OCI-LY7 (cell line): ENCODE results near the gene ROR2. TPM values are rescaled to one million over a fixed set of nuclear protein-coding genes. Genes with fewer than 3 reads are reported as not detected.

ENCODE experiments used
- BruUV-seq: library from RNA; stranded (reverse); fragments of 400-500 nt; replicated peaks from 2 replicates; lab custom pipeline; 2021; lab: Mats Ljungman, UMichigan
- CTCF ChIA-PET: fragments of 300-600 bp; sonication (Branson Sonifier 250); formaldehyde crosslinking; loops from one replicate; lab custom pipeline; 2022; ENCODE audit warnings: antibody characterized with exemption; ENCODE audit not compliant: unreplicated experiment; lab: Charles Lee
- POLR2A ChIA-PET: fragments of 300-600 bp; sonication (Branson Sonifier 250); formaldehyde crosslinking; loops from one replicate; lab custom pipeline; 2022; ENCODE audit warnings: antibody characterized with exemption; lab: Charles Lee
- DNase-seq: peaks from one replicate; pipeline ENCODE4 v3.0.0-alpha.2; 2015; ENCODE audit warnings: low spot score
- H2AFZ ChIP-seq: fragments of 200-600 bp; sonication (generic), shearing (Covaris generic); 2 replicates; pipeline ENCODE4 v1.6.1; 2014; ENCODE audit warnings: mild to moderate bottlenecking, antibody characterized with exemption, low read length, moderate library complexity
- H3K27ac ChIP-seq: fragments of 200-600 bp; sonication (generic); 2 replicates; pipeline ENCODE4 v1.5.1; 2014; ENCODE audit warnings: mixed run types, low read depth, mild to moderate bottlenecking, moderate library complexity, low read length, inconsistent platforms; ENCODE audit not compliant: poor library complexity, severe bottlenecking
- H3K36me3 ChIP-seq: fragments of 200-600 bp; sonication (generic); 2 replicates; pipeline ENCODE4 v1.6.1; 2014; ENCODE audit warnings: mild to moderate bottlenecking, antibody characterized with exemption, low read length, moderate library complexity, mixed read lengths; ENCODE audit not compliant: insufficient read depth
- H3K4me1 ChIP-seq: fragments of 200-600 bp; sonication (generic); 2 replicates; pipeline ENCODE4 v1.5.1; 2014; ENCODE audit warnings: mild to moderate bottlenecking, low read length; ENCODE audit not compliant: insufficient read depth, poor library complexity, severe bottlenecking
- H3K4me2 ChIP-seq: fragments of 200-600 bp; sonication (generic); 2 replicates; pipeline ENCODE4 v1.6.1; 2014; ENCODE audit warnings: mild to moderate bottlenecking, low read length
- H3K4me3 ChIP-seq: fragments of 200-600 bp; sonication (generic); 2 replicates; pipeline ENCODE4 v1.5.1; 2014; ENCODE audit warnings: mild to moderate bottlenecking, low read depth, low read length; ENCODE audit not compliant: poor library complexity, severe bottlenecking
- H3K79me2 ChIP-seq: fragments of 200-600 bp; sonication (generic); 2 replicates; pipeline ENCODE4 v1.6.1; 2016; ENCODE audit warnings: low read depth, mild to moderate bottlenecking, low read length, moderate library complexity, mixed read lengths; ENCODE audit not compliant: insufficient read depth
- H3K9me2 ChIP-seq: fragments of 200-600 bp; sonication (generic); 2 replicates; pipeline ENCODE4 v1.6.1; 2016; ENCODE audit warnings: mild to moderate bottlenecking, low read length, mixed read lengths; ENCODE audit not compliant: insufficient read depth
- H3K9me3 ChIP-seq: fragments of 200-600 bp; sonication (generic); 2 replicates; pipeline ENCODE4 v1.6.1; 2014; ENCODE audit warnings: mild to moderate bottlenecking, mixed run types, low read length, mixed read lengths
- H4K20me1 ChIP-seq: fragments of 200-600 bp; sonication (generic); 2 replicates; pipeline ENCODE4 v1.6.1; 2014; ENCODE audit warnings: mild to moderate bottlenecking, antibody characterized with exemption, low read length, moderate library complexity, mixed read lengths; ENCODE audit not compliant: insufficient read depth
- CTCF ChIP-seq: fragments of 200-600 bp; sonication (generic); conservative IDR thresholded peaks from 2 replicates; pipeline ENCODE4 v1.5.1; 2014; ENCODE audit warnings: mild to moderate bottlenecking, antibody characterized with exemption, low read length, moderate library complexity, mixed read lengths
- EZH2phosphoT487 ChIP-seq: fragments of 200-600 bp; sonication (generic); IDR thresholded peaks from 2 replicates; pipeline ENCODE4 v1.6.1; 2018; ENCODE audit warnings: low read depth, borderline replicate concordance, mild to moderate bottlenecking, mixed run types, antibody characterized with exemption, low read length, moderate library complexity, mixed read lengths
- intact Hi-C: fragments of 100-400 bp; cut with micrococcal nuclease; formaldehyde crosslinking; loops from one replicate; pipeline ENCODE4 v1.10.0; 2022; ENCODE audit not compliant: unreplicated experiment
- total RNA-seq, 2 experiments: library from RNA; depleted of rRNA in 1 of 2; stranded (reverse); fragments of >200 nt in 1 of 2; shearing (Covaris generic) in 1 of 2; gene quantifications; 2 replicates each; pipeline ENCODE4 v1.2.3, GENCODE V29; 2014 to 2022

ROR2 gene
- total RNA-seq, 2 experiments from 2014 or later, result 0.10 to 0.19 TPM

- DNase-seq, result no peak
- no peaks in the 10 kb centered on the region for H3K79me2 ChIP-seq
- no TSS peak for BruUV-seq
- H3K4me3 ChIP-seq, result no peak overlapping the region
- H3K9me2 ChIP-seq, result no peaks in the 10 kb centered on the region
- H4K20me1 ChIP-seq, result no peaks in the 10 kb centered on the region
- ChIA-PET POLR2A (no interaction called here), CTCF (interaction anchor here (0.6 kb wide), 2 partner anchors 811 to 918 kb away, joined by 3 to 4 read pairs; no protein-coding TSS in a partner anchor)
- TF ChIP-seq CTCF, result no peak
- TF ChIP-seq EZH2phosphoT487, result no peak
- intact Hi-C loops, result loop anchor here (2.0 to 5.0 kb wide), 3 partner anchors 294 to 812 kb away; no protein-coding TSS in a partner anchor
- H2AFZ ChIP-seq, result no peak overlapping the region
- no peak overlapping the region for H3K4me2 ChIP-seq
- no peak overlapping the region for H3K27ac ChIP-seq
- H3K9me3 ChIP-seq, result no peaks in the 10 kb centered on the region
- H3K36me3 ChIP-seq, result no peaks in the 10 kb centered on the region
- H3K4me1 ChIP-seq, result peaks cover 9% of the 10 kb centered on the region
These were observed 223.5 kb downstream of the ROR2 start for GRCh38 chr9:91726406-91727100.

GRCh38 chr9:91725651-91726050 is 224.4 kb downstream of the ROR2 start:
- no peak overlapping the region for H3K4me2 ChIP-seq
- no peak overlapping the region for H3K4me3 ChIP-seq
- H3K9me3 ChIP-seq, result no peaks in the 10 kb centered on the region
- H3K79me2 ChIP-seq, result no peaks in the 10 kb centered on the region
- H3K4me1 ChIP-seq, result peaks cover 17% of the 10 kb centered on the region
- no peak overlapping the region for H2AFZ ChIP-seq
- no peaks in the 10 kb centered on the region for H4K20me1 ChIP-seq
- no peaks in the 10 kb centered on the region for H3K9me2 ChIP-seq
- ChIA-PET CTCF (interaction anchor here (0.6 kb wide), 1 partner anchor 17 kb away, joined by 3 read pairs; no protein-coding TSS in a partner anchor), POLR2A (interaction anchor here (0.6 kb wide), 1 partner anchor 209 kb away, joined by 6 read pairs; no protein-coding TSS in a partner anchor)
- no peak for DNase-seq
- no TSS peak for BruUV-seq
- intact Hi-C loops, result loop anchor here (2.0 to 5.0 kb wide), 3 partner anchors 293 to 811 kb away; no protein-coding TSS in a partner anchor
- TF ChIP-seq CTCF (no peak), EZH2phosphoT487 (no peak)
- no peak overlapping the region for H3K27ac ChIP-seq
- H3K36me3 ChIP-seq, result no peaks in the 10 kb centered on the region
